Measurements from ENCODE around the gene PPFIA1.

PPFIA1 gene

GRCh38 chr11:70420008-70420464 is 149.5 kb downstream of the PPFIA1 start:
- peak; percentile 85 for DNase-seq (ENCODE audit: low read depth, low spot score)
- TF ChIP-seq, protein P1, sequence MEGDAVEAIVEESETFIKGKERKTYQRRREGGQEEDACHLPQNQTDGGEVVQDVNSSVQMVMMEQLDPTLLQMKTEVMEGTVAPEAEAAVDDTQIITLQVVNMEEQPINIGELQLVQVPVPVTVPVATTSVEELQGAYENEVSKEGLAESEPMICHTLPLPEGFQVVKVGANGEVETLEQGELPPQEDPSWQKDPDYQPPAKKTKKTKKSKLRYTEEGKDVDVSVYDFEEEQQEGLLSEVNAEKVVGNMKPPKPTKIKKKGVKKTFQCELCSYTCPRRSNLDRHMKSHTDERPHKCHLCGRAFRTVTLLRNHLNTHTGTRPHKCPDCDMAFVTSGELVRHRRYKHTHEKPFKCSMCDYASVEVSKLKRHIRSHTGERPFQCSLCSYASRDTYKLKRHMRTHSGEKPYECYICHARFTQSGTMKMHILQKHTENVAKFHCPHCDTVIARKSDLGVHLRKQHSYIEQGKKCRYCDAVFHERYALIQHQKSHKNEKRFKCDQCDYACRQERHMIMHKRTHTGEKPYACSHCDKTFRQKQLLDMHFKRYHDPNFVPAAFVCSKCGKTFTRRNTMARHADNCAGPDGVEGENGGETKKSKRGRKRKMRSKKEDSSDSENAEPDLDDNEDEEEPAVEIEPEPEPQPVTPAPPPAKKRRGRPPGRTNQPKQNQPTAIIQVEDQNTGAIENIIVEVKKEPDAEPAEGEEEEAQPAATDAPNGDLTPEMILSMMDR (IDR thresholded peaks at IDR 0.05; ENCODE audit: low read depth, low read length) = no peak
- H3K4me3 ChIP-seq (ENCODE audit: low read depth, low read length) = no peak overlapping the region
- in situ Hi-C loops (cut with HindIII; ENCODE audit: low sequenced_read_pairs) = no loop called here

- TF ChIP-seq, protein P1 (IDR thresholded peaks at IDR 0.05; ENCODE audit: low read depth, low read length) = no peak
- no peak for DNase-seq (ENCODE audit: low read depth, low spot score)
- H3K4me3 ChIP-seq (ENCODE audit: low read depth, low read length) = no peak overlapping the region
- in situ Hi-C loops (cut with HindIII; ENCODE audit: low sequenced_read_pairs) = no loop called here
Observed at GRCh38 chr11:70420496-70420895, 150.0 kb downstream of the PPFIA1 start.

DNA sequence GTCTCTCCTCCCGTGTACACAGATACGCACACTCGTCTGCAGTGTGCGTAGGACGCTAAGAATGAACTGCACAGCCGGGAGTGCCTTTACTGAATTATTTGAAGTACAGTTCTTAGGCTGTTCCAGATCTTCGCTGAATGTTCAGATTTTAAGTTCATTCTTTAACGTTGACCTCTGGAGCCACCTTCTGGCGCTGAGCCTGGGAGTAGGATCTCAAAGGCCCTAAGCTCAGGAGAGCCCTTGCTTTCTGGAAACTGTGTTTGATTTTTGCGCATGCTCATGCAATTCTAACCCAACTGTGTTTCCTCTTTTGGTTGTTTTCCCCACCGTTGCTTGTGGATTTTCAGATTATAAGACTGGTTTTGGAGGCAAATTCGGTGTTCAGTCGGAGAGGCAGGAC is 150.6 kb downstream of the PPFIA1 start:
- no peak overlapping the region for H3K4me3 ChIP-seq (ENCODE audit: low read depth, low read length)
- in situ Hi-C loops (cut with HindIII; ENCODE audit: low sequenced_read_pairs) = no loop called here
- TF ChIP-seq, protein P1 (IDR thresholded peaks at IDR 0.05; ENCODE audit: low read depth, low read length) = no peak
- DNase-seq (ENCODE audit: low read depth, low spot score) = no peak

- no peak for DNase-seq (ENCODE audit: low read depth, low spot score)
- no peak overlapping the region for H3K4me3 ChIP-seq (ENCODE audit: low read depth, low read length)
- TF ChIP-seq, protein P1 (IDR thresholded peaks at IDR 0.05; ENCODE audit: low read depth, low read length) = no peak
- in situ Hi-C loops (cut with HindIII; ENCODE audit: low sequenced_read_pairs) = no loop called here
Observed at GRCh38 chr11:70422692-70423522, 152.4 kb downstream of the PPFIA1 start.

GRCh38 chr11:70423523-70424505 is 153.3 kb downstream of the PPFIA1 start:
- DNase-seq (ENCODE audit: low read depth, low spot score) = peak; percentile 90
- no peak overlapping the region for H3K4me3 ChIP-seq (ENCODE audit: low read depth, low read length)
- TF ChIP-seq, protein P1 (IDR thresholded peaks at IDR 0.05; ENCODE audit: low read depth, low read length) = no peak
- in situ Hi-C loops (cut with HindIII; ENCODE audit: low sequenced_read_pairs) = no loop called here

DNA sequence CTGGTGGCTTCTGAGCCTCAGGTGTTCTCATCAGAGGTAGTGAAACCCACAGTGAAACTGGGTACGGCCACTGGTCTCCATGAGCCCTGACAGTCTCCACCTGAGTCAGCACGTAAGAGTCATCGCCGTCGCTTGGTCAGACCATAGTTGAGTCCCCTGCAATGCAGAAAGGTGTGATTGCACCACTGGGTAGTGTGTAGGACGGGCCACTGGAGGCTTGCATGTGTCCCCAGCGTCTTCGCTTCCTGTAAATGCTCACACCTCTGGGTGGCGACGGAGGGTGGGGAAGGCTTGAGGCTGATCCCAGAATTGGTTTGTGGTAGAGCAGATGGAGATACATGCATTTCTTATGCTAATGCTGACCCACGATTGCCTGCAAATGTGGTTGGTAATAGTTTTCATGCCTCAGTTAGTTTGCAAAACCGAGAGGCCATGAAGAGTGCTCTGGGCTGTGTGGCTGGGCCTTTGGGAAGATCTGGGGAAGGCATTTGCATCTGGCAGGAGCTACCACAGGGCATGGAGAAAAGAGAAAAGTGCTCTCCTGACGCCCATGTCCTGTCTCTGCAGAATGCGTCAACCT is 154.4 kb downstream of the PPFIA1 start:
- H3K4me3 ChIP-seq (ENCODE audit: low read depth, low read length) = no peak overlapping the region
- TF ChIP-seq, protein P1 (IDR thresholded peaks at IDR 0.05; ENCODE audit: low read depth, low read length) = no peak
- in situ Hi-C loops (cut with HindIII; ENCODE audit: low sequenced_read_pairs) = no loop called here
- DNase-seq (ENCODE audit: low read depth, low spot score) = no peak
